HG03103 (cell line): ENCODE data around the gene SAP25.
"Not testable (repeated sequence)": the region's sequence is repeated elsewhere in the genome, so short reads cannot be mapped to it uniquely, and the experiment has no call there.

ENCODE experiments used
- ATAC-seq: cut with Tn5 transposase; IDR thresholded peaks from one replicate; pipeline ENCODE4 v1.9.1; 2021; ENCODE audit warnings: low read depth; ENCODE audit not compliant: unreplicated experiment

Gene SAP25

GRCh38 chr7:100539436-100540006, 34.2 kb downstream of the SAP25 start:
- no peak for ATAC-seq

- peak; percentile 92 for ATAC-seq
Observed at GRCh38 chr7:100538654-100539435, 34.9 kb downstream of the SAP25 start, which contains the start of gene AGFG2. TSS of gene AGFG2 (plus strand) at chr7:100539203. CDS start at chr7:100539347, 144 bp downstream.

GRCh38 chr7:100538348-100538653, 35.4 kb downstream of the SAP25 start:
- no peak for ATAC-seq

- not testable (repeated sequence) for ATAC-seq
Observed at GRCh38 chr7:100536695-100537094, 37.0 kb downstream of the SAP25 start.

DNA sequence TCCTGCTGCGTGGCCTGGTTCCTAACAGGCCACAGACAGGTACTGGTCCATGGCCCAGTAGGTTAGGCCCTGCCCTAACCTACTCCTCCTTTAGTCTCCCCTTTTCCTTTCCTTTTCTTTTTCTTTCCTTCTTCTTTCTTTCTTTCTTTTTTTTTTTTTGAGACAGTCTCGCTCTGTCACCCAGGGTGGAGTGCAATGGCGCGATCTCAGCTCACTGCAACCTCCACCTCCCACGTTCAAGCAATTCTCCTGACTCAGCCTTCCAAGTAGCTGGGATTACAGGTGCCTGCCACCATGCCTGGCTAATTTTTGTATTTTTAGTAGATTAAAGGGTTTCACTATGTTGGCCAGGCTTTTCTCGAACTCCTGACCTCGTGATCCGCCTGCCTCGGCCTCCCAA, 37.7 kb downstream of the SAP25 start:
- ATAC-seq, result not testable (repeated sequence)

DNA sequence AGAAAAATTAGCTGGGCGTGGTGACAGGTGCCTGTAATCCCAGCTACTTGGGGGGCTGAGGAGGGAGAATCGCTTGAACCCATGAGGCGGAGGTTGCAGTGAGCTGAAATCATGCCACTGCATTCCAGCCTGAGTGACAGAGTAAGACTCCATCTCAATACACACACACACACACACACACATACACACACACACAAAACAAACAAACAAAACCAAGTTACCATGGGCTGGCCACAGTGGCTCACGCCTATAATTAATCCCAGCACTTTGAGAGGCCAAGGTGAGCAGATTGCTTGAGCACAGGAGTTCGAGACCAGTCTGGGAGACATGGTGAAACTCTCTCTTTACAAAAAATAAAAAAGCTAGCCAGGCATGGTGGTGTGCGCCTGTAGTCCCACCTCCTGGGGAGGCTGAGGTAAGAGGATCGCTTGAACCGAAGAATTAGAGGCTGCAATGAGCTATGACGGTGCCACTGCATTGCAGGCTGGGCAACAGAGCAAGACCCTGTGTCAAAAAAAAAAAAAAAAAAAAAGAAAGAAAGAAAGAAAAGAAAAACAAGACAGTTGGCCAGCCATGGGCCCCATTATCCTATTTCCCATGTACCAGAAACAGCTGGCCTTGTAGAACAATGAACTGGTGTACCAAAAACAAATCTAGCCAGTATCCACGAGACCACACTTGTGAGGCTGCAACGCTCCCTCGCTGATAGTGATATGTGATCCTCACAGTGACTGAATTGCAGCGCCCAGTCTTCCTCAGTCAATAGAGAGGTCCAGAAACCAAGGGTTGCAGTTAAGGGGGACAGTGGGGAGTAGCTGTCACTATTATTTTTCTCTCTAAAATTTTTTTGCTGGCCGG, 41.3 kb downstream of the SAP25 start:
- ATAC-seq, result no peak

- ATAC-seq, result not testable (repeated sequence)
Observed at GRCh38 chr7:100528108-100528866, 45.4 kb downstream of the SAP25 start.

- ATAC-seq, result not testable (repeated sequence)
Observed at GRCh38 chr7:100523192-100523591, 50.5 kb downstream of the SAP25 start.
